Fibroblast of skin of right biceps (primary cell): ENCODE measurements around the gene AFG3L2.
"Not testable (repeated sequence)": the region's sequence is repeated elsewhere in the genome, so short reads cannot be mapped to it uniquely, and the experiment has no call there.

Experiments used
- DNase-seq: peaks from one replicate; pipeline ENCODE4 v3.0.0-alpha.2; 2013

Gene AFG3L2

GRCh38 chr18:12376754-12377555 lies at the start of gene AFG3L2:
AFG3L2 (minus strand) TSS chr18:12377227; CDS start chr18:12377082, 145 bp downstream.
- peak; percentile 40 for DNase-seq

- no peak for DNase-seq
Measured at GRCh38 chr18:12424252-12424651, 47.2 kb upstream of the AFG3L2 start.

DNA sequence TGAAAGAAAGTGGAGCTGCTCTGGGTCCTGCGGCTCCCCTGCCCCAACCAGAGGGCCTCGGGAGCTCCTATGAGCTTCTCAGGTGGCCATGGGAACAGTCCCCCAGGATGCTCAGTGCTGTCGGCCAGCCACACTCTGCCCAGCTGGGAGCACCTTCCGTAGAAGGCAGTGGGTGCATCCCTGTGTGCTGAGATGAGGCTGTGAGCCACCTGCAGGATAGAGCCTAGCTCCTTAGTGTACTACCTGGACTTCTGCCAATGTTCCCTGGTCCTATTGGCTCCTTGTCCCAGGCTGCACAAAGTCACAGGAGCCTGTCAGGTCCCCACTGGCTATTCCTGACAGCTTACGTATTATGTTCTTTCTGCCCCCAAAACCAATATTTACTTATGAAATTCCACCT lies 46.8 kb upstream of the AFG3L2 start:
- no peak for DNase-seq

DNA sequence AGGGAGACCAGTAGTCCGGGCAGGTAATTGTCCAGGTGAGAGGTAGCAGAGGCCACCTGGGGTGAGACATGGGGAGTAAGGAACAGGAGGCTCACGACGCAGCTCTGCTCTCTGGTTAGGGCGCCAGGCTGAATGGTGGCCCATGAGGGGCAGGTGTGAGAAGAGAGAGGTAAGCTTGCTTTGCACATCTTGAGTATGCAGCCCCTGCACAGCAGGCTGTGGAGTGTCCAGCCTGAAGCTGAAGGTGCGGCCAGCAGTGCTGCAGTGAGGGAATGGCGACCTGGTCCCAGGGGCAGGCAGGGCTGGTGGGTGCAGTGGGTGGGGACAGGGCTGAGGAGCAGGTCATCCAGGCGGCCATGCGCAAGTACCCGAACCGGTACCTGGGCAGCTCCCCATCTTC lies 46.4 kb upstream of the AFG3L2 start:
- DNase-seq = no peak

GRCh38 chr18:12422936-12423335 lies 45.9 kb upstream of the AFG3L2 start:
- no peak for DNase-seq

GRCh38 chr18:12421732-12422131 lies 44.7 kb upstream of the AFG3L2 start:
- no peak for DNase-seq

DNA sequence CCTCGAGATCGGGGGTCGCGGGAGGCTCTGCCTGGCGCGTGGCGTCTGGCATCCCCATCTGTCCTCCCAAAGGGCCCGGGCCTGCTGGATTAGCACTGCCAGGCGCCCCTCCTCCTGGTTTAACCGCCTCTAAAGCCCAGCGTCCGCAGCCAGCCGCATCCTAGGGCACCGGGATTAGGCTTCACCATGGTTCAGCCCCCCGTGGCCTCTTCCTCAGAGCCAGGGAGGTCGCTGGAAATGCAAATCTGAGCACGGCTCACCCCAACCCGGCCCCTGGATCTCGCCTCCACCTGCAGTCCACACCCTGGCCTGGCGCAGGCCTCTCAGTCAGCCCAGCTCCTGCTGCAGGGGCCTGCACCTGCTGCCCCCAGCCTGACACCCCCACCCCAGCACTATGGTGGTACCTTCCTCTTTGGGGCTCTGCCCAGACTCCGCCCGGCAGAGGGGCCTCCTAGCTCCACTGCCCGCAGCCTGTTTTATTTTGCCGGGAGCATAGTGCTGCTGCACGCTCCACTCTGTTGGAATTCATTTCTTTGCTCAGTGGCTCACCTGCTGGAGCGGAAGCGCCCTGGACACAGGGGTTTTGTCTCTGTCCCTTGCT lies 43.9 kb upstream of the AFG3L2 start:
- DNase-seq = no peak

DNA sequence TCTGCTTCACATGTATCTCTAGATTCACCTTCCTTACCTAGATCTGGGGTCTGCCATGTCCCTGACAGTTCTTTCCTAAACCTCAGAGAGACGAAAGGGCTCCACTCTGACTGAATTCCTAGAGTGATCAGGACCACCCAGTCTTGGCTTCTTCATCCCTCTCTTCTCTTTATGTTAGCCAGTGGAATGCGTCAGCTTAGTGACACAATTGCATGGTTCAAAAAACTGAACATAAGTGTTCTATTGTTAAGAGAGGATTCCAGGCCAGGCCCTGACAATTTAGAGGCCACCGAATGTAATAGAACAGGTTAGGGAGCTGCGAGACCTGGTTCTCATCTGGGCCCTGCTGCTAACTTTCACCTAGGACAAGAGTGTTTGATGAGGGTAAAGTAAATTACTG lies 40.7 kb upstream of the AFG3L2 start:
- DNase-seq = no peak

DNA sequence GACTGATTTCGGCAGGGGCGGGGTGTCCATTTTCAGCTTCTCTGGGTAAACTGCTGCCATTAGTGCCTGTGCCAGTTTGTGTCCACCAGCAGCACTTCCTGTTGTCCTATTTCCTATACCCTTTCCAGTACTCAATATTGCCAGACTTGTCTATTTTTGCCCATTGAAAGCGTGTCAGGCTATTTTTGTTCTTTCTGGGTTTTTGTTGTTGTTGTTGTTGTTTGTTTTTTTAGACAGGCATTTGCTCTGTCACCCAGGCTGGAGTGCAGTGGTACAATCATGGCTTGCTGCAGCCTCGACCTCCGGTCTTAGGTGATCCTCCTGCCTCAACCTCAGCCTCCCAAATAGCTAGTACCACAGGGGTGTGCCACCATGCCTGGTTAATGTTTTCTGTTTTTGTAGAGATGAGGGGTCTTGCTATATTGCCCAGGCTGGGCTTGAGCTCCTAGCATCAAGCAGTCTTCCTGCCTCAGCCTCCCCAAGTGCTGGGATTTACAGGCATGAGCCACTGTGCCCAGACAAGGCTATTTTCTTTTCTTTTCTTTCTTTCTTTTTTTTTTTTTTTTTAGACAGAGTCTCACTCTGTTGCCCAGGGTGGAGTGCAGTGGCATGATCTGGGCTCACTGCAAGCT lies 39.2 kb upstream of the AFG3L2 start:
- no peak for DNase-seq

DNA sequence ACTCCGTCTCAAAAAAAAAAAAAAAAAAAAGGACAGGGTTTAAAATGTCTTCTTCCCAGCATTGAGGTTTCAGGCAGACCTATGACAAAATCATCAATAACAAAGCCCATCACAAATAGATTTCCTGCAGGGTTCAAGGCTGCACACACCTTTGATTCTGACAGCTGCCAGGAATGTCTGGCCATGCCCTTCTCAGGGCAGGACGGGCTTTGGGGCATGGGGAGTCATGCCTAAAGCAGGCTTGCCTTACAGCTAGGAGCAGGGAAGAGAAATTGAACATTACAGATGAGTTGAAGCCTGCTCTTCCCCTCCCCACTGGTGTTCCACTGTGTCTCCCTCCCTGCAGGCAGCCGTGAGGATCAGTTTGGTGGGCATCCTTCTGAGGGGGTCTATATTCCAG lies 34.4 kb upstream of the AFG3L2 start:
- DNase-seq = no peak

DNA sequence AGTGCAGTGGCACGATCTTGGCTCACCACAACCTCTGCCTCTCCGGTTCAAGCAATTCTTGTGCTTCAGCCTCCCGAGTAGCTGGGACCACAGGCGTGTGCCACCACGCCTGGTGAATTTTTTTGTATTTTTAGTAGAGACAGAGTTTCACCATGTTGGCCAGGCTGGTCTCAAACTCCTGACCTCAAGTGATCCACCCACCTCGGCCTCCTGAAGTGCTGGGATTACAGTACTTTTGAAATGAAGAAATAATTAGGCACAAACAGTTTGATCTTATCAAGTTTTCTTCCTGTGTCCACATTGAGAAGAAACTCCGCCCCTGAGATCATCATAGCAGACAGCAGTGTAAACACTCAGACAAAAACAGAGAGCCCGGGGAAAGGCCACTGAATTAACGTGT lies 33.7 kb upstream of the AFG3L2 start:
- DNase-seq = not testable (repeated sequence)

- DNase-seq = no peak
Measured at GRCh38 chr18:12410081-12410481, 33.1 kb upstream of the AFG3L2 start.

DNA sequence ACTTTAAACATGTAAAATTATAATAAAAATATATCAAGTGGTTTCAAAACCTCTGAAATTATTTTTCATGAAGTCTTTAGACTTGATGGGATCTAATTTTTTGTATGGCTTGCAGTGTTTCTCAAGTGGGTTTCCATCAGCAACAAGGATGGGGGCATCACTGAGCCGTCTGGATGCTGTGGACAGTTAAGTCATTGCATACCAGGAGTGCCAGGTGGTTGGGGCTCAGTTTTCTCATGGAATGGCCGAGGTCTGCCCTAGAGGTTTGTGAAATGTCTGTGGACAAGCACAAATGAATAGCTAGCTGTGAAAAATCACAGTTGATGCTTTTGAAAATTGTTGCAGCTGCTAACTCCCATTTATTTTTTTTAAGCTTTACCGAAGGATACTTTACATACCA lies 32.4 kb upstream of the AFG3L2 start:
- DNase-seq = peak; percentile 44

GRCh38 chr18:12408247-12408869 lies 31.3 kb upstream of the AFG3L2 start:
- DNase-seq = peak; percentile 25

- DNase-seq = peak; percentile 29
Measured at GRCh38 chr18:12406371-12407111, 29.5 kb upstream of the AFG3L2 start.

- DNase-seq = no peak
Measured at GRCh38 chr18:12405066-12405465, 28.0 kb upstream of the AFG3L2 start.

DNA sequence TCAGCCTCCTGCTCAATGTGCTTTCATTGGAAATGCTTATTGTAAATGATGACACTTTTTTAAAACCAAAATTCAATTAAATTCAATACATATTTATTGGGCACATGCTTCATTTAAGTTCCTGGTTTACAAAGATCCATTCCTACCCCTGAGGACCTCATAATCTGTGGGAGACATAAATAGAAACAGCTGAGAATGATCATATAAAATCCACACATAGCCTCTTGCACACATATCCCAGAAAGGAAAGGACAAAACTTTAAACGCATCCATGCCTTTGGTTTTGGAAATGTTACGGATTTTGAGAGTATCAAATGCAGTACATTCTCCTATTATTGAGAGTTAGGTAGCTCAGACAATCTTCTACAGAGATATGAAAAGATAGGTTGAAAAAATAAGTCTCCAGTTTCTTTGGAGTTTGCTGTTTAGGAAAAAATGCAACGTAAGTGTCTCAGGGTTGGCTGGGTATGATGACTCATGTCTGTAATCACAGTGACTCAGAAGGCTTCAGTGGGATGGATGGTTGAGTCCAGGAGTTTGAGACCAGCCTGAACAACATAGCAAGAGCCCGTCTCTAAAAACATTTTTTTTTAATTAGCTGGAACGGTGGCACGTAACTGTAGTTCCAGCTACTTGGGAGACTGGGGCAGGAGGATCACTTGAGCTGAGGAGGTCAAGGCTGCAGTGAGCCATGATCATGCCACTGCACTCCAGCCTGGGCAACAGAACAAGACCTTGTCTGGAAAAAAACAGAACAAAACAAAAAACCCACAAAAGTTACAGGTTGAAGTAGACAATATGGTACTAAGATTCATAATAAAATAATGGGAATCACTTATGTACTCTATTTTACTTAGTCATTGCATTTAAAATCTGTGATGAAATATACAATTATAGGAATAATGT lies 26.8 kb upstream of the AFG3L2 start:
- peak; percentile 94 for DNase-seq

DNA sequence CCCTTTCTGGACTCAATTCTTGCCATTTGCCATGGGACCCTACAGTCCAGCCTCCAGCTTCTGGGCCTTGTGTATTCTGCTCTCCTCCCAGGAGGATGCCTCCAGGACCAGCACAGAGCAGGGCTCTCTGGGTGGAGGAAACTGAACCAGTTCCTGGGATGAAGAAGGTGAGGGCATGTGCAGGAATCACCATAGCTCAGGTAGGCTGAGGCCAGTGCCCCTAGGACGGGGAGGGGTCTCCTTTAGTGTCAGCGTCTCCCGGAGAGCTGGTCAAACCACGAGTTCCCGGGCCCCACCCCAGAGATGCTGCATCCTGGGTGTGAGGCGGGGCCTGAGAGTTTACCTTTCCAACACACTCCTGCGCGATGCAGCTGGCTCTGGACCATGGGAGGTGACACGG lies 24.9 kb upstream of the AFG3L2 start:
- no peak for DNase-seq

GRCh38 chr18:12399231-12399630 lies 22.2 kb upstream of the AFG3L2 start:
- DNase-seq = no peak

GRCh38 chr18:12398625-12399024 lies 21.6 kb upstream of the AFG3L2 start:
- no peak for DNase-seq

DNA sequence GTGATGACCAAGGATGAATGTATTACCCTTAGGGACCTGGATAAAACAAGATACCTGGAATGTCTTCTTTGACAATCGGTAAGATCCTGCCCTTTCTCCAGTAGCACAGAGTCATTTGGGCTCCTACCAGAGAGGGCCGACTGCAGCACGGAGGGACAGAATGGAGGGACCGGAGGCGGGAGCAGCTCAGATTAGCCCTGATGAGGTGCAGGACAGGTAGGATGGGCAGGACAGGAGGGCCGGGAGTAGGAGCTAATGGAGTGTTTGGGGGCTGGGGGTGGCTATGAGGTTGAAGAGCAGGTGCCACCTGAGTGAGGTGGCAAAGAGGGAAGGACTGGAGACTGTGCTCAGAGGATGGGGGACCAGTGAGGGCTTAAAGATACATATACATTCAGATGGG lies 20.8 kb upstream of the AFG3L2 start:
- DNase-seq = no peak

DNA sequence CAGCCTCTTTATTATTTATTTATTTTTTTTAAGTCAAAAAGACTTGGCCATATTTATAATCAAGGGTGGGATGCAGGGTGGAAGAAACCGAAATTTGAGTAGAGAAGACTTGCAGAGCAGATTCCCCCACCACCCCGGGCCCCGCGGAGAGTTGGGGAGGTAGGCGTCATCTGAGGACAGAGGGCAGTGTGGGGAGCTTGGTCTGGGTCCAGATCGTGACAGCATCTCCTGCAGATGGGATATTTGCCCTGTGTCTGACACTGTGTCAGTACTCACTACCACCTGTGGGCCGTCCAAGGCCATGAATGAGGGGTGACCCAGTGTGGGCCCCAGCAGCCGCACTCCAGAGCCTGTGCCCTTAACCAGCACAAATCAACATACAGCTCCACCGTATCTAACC lies 20.2 kb upstream of the AFG3L2 start:
- DNase-seq = no peak
